Stimulated activated naive CD4-positive, alpha-beta T cell (primary cell): ENCODE results near the gene ESR1.
"Not testable (repeated sequence)": the region's sequence is repeated elsewhere in the genome, so short reads cannot be mapped to it uniquely, and the experiment has no call there.

Experiments used
- DNase-seq, 6 experiments: peaks; one replicate each; lab custom pipeline; 2025; lab: John Stamatoyannopoulos, UW

ESR1 gene

GRCh38 chr6:152053332-152053731 is 245.8 kb downstream of the ESR1 start:
- no peak for DNase-seq

DNA sequence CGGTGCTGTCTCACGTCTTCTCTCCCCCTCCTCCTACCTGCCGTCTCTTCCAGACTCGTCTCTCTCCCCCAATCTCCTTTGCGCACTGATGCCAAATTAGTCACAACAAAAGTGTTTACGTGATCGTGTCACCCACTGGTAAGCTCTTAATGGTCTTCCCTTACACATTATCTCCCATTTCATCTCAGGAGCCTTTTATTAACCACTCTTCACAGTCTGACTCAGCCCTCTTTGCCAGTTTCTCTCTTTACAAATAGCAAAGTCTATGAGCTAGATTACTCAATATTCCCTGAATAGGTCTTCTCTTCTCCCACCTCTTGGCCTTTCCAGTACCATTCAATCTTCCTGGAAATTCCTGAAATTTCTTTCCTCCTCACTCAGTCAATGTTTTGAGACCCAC is 247.0 kb downstream of the ESR1 start:
- DNase-seq, result no peak

- no peak for DNase-seq
Observed at GRCh38 chr6:152055517-152055916, 248.0 kb downstream of the ESR1 start.

DNA sequence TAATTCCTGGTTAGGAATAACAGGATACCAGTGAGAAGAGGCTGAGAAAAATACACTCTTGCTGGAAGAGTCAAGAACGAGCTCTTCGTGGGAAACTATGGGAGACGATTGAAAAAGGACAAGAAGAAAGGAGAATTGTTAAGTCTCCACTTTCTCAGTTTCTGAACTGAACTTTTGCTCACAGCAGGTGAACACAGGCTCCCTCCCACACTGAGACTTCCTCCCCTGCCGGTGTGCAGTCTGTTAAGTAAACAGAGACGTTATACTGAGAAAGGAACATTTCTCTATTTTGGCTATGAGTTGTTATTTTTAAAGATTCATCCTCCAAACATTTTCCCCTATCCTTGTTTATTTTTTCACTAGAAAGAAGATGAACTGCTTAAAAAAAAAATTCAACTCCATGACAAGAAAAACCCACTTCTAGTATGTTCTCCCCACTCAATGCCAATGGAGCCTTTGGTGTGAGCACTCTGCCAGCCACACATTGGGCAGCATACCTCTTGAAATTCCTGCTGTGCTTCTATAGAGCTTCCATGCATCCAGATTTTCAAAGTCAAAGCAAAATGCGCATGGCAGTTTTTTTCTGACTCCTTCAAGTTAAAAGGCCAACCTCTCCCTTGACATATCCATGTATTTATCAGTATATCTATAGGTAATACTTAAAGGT is 250.5 kb downstream of the ESR1 start:
- DNase-seq, result no peak

- no peak for DNase-seq
Observed at GRCh38 chr6:152059909-152060308, 252.4 kb downstream of the ESR1 start.

DNA sequence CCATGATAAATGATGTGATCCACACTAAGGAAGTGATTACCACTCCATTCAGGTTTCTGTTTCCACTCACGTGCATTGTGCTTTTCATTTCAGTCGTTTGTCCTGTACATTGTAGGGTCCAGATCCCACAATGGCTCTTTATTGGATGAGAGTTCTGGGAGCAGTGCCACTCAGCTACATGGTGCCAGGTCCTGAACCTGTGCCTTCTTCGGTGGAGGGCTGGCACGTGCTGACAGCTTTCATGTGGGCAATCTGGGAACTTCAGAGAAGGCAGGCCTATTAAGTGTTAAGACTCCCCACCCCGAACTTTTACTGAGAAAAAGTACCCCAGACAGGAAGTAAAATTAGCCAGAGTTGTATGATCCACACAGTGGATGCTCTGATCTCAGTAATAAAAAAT is 255.0 kb downstream of the ESR1 start:
- DNase-seq, result no peak

GRCh38 chr6:152063170-152063921 is 255.9 kb downstream of the ESR1 start:
- no peak for DNase-seq

- DNase-seq, result no peak
Observed at GRCh38 chr6:152068622-152069261, 261.3 kb downstream of the ESR1 start.

- DNase-seq, result no peak
Observed at GRCh38 chr6:152070556-152070955, 263.1 kb downstream of the ESR1 start.

- DNase-seq, result no peak
Observed at GRCh38 chr6:152071318-152071717, 263.8 kb downstream of the ESR1 start.

DNA sequence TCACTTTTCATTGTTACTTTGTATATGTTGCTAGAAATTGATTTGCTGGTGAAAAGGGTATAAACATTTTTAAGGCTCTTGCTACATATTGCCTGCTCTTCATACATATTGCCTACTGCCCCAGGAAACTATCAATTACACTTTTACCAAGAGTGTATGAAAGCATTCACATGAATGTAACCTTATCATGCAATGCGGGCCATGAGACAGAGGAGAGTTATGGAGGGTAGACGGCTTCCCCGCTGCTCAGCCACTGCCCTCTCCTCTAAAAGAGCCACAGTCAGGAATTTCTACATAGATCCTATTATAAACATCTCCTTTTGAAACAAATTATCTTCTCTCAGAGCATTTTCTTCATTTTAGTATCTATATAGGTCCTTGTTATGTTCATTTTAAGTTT is 264.4 kb downstream of the ESR1 start:
- no peak for DNase-seq

GRCh38 chr6:152076242-152076641 is 268.8 kb downstream of the ESR1 start:
- DNase-seq, result not testable (repeated sequence)

DNA sequence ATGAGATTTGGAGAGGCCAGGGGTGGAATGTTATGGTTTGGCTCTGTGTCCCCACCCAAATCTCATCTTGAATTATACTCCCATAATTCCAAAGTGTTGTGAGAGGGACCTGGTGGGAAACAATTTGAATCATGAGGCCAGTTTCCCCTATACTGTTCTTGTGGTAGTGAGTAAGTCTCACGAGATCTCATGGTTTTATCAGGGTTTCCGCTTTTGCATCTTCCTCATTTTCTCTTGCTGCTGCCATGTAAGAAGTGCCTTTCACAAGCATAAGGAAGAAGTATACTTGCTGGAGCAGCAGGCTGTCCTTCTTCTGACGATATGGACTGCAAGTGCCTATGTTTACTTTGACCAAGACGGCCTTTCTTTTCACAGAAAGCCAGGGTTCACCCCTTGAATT is 270.5 kb downstream of the ESR1 start:
- DNase-seq, result no peak

- no peak for DNase-seq
Observed at GRCh38 chr6:152078804-152079203, 271.3 kb downstream of the ESR1 start.

DNA sequence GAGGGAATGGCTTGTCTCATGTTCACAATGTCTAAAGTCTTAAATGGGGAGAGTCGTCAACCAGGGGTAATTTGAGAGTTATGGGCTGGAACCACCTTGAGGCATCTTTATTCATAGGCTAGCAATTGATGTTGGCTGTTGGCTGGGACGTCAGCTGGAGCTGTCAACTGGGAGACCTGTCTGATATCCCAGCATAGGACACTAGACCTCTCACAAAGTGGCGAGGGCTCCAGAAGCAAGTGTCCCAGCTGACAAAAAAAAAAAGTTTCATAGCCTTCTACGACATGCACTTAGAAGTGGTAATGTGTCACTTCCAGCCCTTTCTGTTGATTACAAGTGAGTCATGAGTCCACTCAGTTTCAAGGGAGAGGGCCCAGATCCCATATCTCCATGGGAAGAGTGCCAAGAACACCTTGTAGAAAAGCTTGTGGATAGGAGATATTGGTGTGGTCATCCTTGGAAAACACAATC is 278.0 kb downstream of the ESR1 start:
- DNase-seq, result no peak

DNA sequence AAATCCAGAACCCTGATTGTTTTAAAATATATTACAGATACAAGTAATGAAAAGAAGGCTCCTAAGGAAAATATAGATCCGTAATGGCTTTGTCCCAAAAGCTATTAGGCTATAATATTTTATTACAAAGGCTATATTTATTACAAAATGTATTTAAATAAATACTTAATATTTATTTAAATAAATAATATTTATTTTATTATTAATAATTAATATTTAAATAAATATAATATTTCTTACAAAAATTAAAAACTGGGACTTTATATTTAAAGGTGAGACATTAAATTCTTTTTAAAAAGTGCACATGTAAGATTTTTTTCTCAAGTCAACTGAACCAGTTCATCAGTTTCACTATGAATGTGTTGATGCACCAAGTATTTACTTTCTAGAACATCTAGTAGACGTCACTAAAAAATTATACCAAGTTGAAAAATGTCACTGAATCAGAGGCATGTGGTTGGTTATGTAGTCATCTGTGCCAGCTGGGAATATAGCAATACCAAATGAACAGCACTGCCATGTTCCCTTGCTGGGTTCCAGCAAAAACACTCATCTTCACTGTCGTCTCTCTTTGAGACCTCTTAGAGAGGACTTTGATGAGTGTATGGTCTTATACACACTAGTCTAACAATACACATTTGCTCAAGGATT is 278.9 kb downstream of the ESR1 start:
- no peak for DNase-seq

DNA sequence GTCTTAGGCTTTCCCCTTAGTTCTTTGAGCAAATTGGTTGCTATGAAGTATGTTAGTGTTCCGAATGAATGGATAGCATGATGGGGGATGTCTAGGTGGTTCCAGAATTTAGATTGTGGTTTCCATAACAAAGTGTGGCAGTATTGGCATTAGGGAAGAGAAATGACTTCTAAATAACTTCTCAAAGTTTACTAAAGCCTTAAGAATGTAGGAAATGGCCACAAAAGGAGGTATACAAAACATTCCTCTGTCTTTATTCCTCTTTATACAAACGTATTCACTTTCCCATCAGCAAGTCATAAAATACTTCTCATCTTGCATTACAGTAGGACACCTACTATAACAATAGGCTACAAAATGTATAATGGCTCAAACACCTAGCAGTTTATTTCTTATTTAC is 279.6 kb downstream of the ESR1 start:
- no peak for DNase-seq

- DNase-seq, result no peak
Observed at GRCh38 chr6:152087701-152088100, 280.2 kb downstream of the ESR1 start.

DNA sequence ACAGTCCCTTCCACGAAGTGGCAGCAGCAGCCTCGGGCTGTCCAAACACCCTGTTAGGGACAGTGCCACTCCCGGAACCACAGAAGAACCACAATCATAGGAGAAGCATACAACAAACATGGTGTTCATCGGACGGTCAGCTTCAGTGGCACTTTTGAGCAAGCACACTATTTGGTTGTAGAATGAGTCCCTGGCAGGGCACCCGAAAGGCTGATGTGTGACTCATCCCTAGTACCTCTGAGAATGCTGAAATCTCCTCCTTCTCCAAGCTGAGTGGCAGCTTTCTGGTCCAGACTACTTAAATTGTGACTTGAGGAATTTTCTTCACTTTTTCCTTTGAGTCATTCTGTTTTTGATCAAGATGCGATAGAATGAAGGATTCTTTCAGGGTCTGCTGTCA is 282.5 kb downstream of the ESR1 start:
- no peak for DNase-seq

DNA sequence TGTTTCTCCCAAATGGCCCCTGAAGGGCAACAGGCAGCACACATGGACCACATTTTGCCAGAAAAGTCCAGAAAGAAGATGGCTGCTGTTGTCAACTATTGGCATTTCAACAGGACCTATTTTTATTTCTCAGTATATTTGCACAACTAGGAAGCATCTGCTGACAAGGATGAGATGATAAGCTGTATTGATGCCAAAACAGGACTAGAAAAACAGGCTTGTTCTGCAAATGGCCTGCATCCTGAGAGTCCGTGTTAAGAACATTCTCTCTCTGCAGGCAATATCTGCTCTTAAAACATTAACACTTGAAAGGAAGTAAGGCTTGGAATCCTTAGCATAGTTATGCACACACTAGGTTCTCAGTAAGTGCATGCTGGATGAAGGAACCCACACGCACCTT is 283.7 kb downstream of the ESR1 start:
- DNase-seq, result no peak

GRCh38 chr6:152091851-152092341 is 284.4 kb downstream of the ESR1 start:
- DNase-seq, result no peak

- no peak for DNase-seq
Observed at GRCh38 chr6:152093711-152094110, 286.2 kb downstream of the ESR1 start.
